VCaP (cell line): ENCODE data around the gene MIEN1.

ENCODE experiments used
- H3K27ac ChIP-seq: fragments of 450-650 bp; 2 replicates; pipeline ENCODE4 v1.5.1; 2017
- CTCF ChIP-seq: fragments of 450-650 bp; conservative IDR thresholded peaks from 2 replicates; pipeline ENCODE4 v1.5.1; 2017; ENCODE audit warnings: mild to moderate bottlenecking, moderate library complexity

Gene MIEN1

DNA sequence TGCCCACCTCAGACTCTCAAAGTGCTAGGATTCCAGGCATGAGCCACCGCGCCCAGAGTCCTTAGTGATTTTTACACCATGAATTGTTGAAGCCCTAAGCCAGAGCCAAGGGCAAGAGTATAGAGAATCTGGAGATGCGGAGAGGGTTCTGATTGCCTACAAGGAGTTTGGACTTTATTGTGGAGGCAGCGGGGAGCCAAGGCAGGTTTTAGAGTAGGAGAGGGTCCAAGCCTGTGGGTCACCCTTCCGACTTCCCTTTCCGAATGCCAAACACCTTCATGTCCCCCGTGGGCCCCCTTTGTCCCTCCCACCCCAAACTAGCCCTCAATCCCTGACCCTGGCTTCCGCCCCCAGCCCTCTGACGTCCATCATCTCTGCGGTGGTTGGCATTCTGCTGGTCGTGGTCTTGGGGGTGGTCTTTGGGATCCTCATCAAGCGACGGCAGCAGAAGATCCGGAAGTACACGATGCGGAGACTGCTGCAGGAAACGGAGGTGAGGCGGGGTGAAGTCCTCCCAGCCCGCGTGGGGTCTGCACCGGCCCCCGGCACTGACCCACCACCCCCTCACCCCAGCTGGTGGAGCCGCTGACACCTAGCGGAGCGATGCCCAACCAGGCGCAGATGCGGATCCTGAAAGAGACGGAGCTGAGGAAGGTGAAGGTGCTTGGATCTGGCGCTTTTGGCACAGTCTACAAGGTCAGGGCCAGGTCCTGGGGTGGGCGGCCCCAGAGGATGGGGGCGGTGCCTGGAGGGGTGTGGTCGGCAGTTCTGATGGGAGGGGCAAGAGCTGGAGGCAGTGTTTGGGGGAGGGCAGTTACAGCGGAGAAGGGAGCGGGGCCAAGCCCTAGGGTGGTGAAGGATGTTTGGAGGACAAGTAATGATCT, 7.1 kb downstream of the MIEN1 start:
- TF ChIP-seq CTCF = no peak
- no peak overlapping the region for H3K27ac ChIP-seq

GRCh38 chr17:39722104-39722503, 8.2 kb downstream of the MIEN1 start:
- no peak overlapping the region for H3K27ac ChIP-seq
- TF ChIP-seq CTCF = no peak

GRCh38 chr17:39719563-39720355, 10.6 kb downstream of the MIEN1 start:
- TF ChIP-seq CTCF = no peak
- H3K27ac ChIP-seq = no peak overlapping the region

- no peak for TF ChIP-seq CTCF
- no peak overlapping the region for H3K27ac ChIP-seq
These were observed 12.7 kb downstream of the MIEN1 start for GRCh38 chr17:39717660-39718059.

GRCh38 chr17:39716879-39717536, 13.3 kb downstream of the MIEN1 start:
- TF ChIP-seq CTCF = no peak
- no peak overlapping the region for H3K27ac ChIP-seq

- TF ChIP-seq CTCF = no peak
- H3K27ac ChIP-seq = no peak overlapping the region
These were observed 14.1 kb downstream of the MIEN1 start for GRCh38 chr17:39716073-39716818.
